Measurements from ENCODE around the gene ITGA2B. TPM values are rescaled to one million over a fixed set of nuclear protein-coding genes. Genes with fewer than 3 reads are reported as not detected.

The ITGA2B gene
- total and polyA plus RNA-seq, 7 experiments from 2014 or later, result 0.43 to 19.7 (median 0.67) TPM; not detected in 2

DNA sequence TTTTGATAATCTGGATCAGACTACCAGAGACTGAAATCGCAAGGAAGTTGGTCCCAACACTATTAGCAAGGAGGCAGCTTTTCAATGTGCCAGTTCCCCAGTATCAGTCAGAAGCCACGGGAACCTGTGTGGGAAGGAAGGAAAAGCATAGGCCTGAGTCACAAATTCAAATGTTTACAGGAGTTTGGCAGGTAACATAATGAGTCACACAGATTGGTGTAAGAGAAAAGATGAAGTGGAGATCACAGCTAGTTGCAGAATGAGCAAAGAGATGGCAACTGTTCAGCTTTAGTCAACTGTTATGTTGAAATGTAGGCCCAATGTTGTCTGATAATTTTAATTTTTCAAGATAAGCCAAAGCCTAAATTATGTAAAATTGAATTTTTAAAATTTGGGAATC is 28.1 kb upstream of the ITGA2B start:
- no peak for ATAC-seq
- Histone ChIP-seq H3K36me3 (ENCODE audit: control insufficient read depth in 2 of 3, insufficient read depth in 3 of 3, low read length in 3 of 3) (peaks cover 0 to 38% (median 0%) of the 10 kb centered on the region in 3 experiments), H3K27me3 (ENCODE audit: control insufficient read depth in 2 of 2, insufficient read depth in 2 of 2, low read length in 2 of 2) (no peaks in the 10 kb centered on the region), H3K4me1 (ENCODE audit: control insufficient read depth in 2 of 2, insufficient read depth in 2 of 2, low read length in 2 of 2) (no peaks in the 10 kb centered on the region), H3K27ac (ENCODE audit: low read depth, low read length) (no peak overlapping the region), H3K9me3 (ENCODE audit: control insufficient read depth in 2 of 3, low read length in 3 of 3) (no peaks in the 10 kb centered on the region), H3K4me3 (ENCODE audit: low read length) (no peak overlapping the region)
- H3K27me3 Mint-ChIP-seq, result no peaks in the 10 kb centered on the region
- no peak for DNase-seq
- peaks cover 0 to 11% (median 4%) of the 10 kb centered on the region in 7 donors for H3K4me1 Mint-ChIP-seq
- no peaks in the 10 kb centered on the region for H3K9me3 Mint-ChIP-seq
- ChIA-PET CTCF (no interaction called here), POLR2A (no interaction called here)
- intact Hi-C loops (cut with micrococcal nuclease), result no loop called here
- no peak overlapping the region for H3K4me3 Mint-ChIP-seq
- H3K36me3 Mint-ChIP-seq, result peaks cover 0 to 43% (median 13%) of the 10 kb centered on the region in 5 donors
- peak overlapping the region in 1 of 9 donors; percentile 44 for H3K27ac Mint-ChIP-seq

DNA sequence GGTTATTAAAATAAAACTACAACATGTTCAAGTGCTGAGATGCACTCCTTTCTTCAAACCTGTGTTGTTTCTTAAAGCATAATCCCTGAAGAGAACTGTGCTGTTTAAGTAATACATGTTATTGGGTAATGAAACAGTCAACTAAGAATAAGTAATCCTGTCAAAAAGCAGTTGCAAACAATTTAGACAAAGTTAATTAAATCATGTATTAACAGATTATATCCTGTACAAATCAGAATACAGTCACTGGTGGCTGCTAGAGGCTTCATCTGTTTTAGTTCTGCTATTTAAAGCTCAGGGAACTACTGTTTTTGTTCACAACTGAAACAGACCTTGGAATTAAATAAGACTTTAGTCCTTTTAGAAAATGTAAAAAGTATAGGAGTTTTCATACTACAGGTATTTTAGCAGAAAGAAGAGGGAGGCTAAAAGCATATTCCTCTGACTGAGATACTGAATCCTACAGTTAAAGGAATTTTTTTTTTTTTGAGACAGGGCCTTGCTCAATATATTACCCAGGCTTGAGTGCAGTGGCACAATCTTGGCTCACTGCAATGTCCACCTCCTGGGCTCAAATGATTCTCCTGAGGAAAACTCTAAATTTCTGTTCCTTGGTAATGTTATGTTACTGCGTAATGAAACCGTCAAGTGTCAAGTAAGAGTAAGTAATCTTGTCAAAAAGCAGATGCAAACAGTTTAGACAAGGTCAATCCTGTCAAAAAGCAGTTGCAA is 27.3 kb upstream of the ITGA2B start:
- H3K9me3 Mint-ChIP-seq, result no peaks in the 10 kb centered on the region
- intact Hi-C loops (cut with micrococcal nuclease), result no loop called here
- no peak overlapping the region for H3K4me3 Mint-ChIP-seq
- Histone ChIP-seq H3K4me3 (ENCODE audit: low read length) (no peak overlapping the region), H3K4me1 (ENCODE audit: control insufficient read depth in 2 of 2, insufficient read depth in 2 of 2, low read length in 2 of 2) (no peaks in the 10 kb centered on the region), H3K36me3 (ENCODE audit: control insufficient read depth in 2 of 3, insufficient read depth in 3 of 3, low read length in 3 of 3) (peaks cover 0 to 33% (median 0%) of the 10 kb centered on the region in 3 experiments), H3K27ac (ENCODE audit: low read depth, low read length) (no peak overlapping the region), H3K9me3 (ENCODE audit: control insufficient read depth in 2 of 3, low read length in 3 of 3) (no peaks in the 10 kb centered on the region), H3K27me3 (ENCODE audit: control insufficient read depth in 2 of 2, insufficient read depth in 2 of 2, low read length in 2 of 2) (no peaks in the 10 kb centered on the region)
- H3K27me3 Mint-ChIP-seq, result no peaks in the 10 kb centered on the region
- ATAC-seq (no peak), DNase-seq (no peak)
- peaks cover 0 to 43% (median 13%) of the 10 kb centered on the region in 5 donors for H3K36me3 Mint-ChIP-seq
- CTCF ChIA-PET, result no interaction called here
- H3K4me1 Mint-ChIP-seq, result peaks cover 0 to 12% (median 4%) of the 10 kb centered on the region in 7 donors
- H3K27ac Mint-ChIP-seq, result no peak overlapping the region
- POLR2A ChIA-PET, result no interaction called here

DNA sequence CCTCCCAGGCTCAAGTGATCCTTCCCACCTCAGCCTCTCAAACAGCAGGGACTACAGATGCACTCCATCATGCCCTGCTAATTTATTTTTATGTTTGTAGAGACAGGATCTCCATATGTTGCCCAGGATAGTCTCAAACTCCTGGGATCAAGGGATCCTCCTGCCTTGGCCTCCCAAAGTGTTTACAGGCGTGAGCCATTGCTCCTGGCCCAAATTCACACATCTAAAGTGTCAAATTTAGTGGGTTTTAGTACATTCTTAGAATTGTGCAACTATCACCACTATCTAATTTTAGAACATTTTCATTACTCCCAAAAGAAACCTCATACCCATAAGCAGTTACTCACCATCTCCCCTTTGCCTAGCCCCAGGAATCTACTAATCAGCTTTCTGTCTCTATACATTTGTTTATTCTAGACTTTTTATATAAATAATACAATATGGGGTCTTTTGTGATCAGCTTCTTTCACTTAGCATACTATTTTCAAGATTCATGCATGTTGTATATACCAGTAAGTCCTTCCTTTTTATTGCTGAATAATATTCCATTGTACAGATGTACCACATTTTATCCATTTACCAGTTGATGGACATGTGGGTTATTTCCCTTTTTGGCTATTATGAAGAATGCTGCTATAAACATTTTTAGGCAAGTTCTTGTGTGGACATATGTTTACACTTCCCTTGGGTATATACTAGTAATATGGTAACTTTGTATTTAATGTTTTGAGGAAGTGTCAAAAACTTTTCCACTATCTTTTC is 25.1 kb upstream of the ITGA2B start:
- peaks cover 0 to 37% (median 10%) of the 10 kb centered on the region in 5 donors for H3K36me3 Mint-ChIP-seq
- Histone ChIP-seq H3K4me1 (ENCODE audit: control insufficient read depth in 2 of 2, insufficient read depth in 2 of 2, low read length in 2 of 2) (no peaks in the 10 kb centered on the region), H3K27ac (ENCODE audit: low read depth, low read length) (no peak overlapping the region), H3K4me3 (ENCODE audit: low read length) (no peak overlapping the region), H3K27me3 (ENCODE audit: control insufficient read depth in 2 of 2, insufficient read depth in 2 of 2, low read length in 2 of 2) (no peaks in the 10 kb centered on the region), H3K9me3 (ENCODE audit: control insufficient read depth in 2 of 3, low read length in 3 of 3) (no peaks in the 10 kb centered on the region), H3K36me3 (ENCODE audit: control insufficient read depth in 2 of 3, insufficient read depth in 3 of 3, low read length in 3 of 3) (peaks cover 0 to 32% (median 0%) of the 10 kb centered on the region in 3 experiments)
- DNase-seq (no peak), ATAC-seq (no peak)
- CTCF ChIA-PET, result no interaction called here
- H3K4me3 Mint-ChIP-seq, result no peak overlapping the region
- POLR2A ChIA-PET, result no interaction called here
- peaks cover 0 to 7% (median 0%) of the 10 kb centered on the region in 7 donors for H3K4me1 Mint-ChIP-seq
- H3K9me3 Mint-ChIP-seq, result no peaks in the 10 kb centered on the region
- H3K27me3 Mint-ChIP-seq, result no peaks in the 10 kb centered on the region
- peak overlapping the region in 1 of 9 donors; percentile 28 for H3K27ac Mint-ChIP-seq
- intact Hi-C loops (cut with micrococcal nuclease), result no loop called here

DNA sequence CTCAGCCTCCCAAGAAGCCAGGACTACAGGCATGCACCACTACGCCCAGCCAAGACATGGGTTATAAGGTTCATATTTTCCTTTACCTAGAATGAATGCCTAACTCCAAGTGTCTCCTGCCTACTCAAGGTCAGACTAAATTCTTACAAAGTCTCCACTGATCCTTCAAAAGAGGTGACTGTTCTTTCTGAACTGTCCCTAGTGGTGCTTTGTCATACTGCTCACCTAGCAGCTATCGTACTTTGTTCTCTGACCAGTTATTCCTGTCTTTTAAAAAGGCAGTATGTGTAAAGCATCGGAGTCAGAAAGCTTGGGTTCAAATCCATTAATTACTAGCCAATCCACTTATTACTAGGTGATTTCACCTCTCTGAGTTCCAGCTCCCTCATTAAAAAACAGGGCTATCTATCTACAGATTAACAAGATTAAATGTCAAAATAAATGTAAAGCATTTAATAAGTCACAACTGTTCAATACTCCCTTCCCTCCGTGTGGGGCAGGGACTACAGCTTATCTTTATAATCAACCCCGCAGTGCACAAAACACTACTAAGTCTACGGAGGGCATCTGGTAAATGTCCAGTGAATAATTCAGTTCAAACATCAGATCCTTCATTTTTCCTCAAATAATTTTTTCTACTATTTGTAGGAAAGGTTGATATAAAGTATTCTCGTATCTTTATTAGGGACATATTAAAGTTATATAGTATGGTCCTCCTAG is 20.0 kb upstream of the ITGA2B start:
- no peaks in the 10 kb centered on the region for H3K9me3 Mint-ChIP-seq
- intact Hi-C loops (cut with micrococcal nuclease), result no loop called here
- CTCF ChIA-PET, result no interaction called here
- Histone ChIP-seq H3K9me3 (ENCODE audit: control insufficient read depth in 2 of 3, low read length in 3 of 3) (no peaks in the 10 kb centered on the region), H3K4me1 (ENCODE audit: control insufficient read depth in 2 of 2, insufficient read depth in 2 of 2, low read length in 2 of 2) (no peaks in the 10 kb centered on the region), H3K27ac (ENCODE audit: low read depth, low read length) (no peak overlapping the region), H3K27me3 (ENCODE audit: control insufficient read depth in 2 of 2, insufficient read depth in 2 of 2, low read length in 2 of 2) (no peaks in the 10 kb centered on the region), H3K4me3 (ENCODE audit: low read length) (no peak overlapping the region), H3K36me3 (ENCODE audit: control insufficient read depth in 2 of 3, insufficient read depth in 3 of 3, low read length in 3 of 3) (peaks cover 0 to 15% (median 0%) of the 10 kb centered on the region in 3 experiments)
- H3K4me1 Mint-ChIP-seq, result peaks cover 0 to 6% (median 0%) of the 10 kb centered on the region in 7 donors
- no peaks in the 10 kb centered on the region for H3K27me3 Mint-ChIP-seq
- H3K4me3 Mint-ChIP-seq, result no peak overlapping the region
- no peak overlapping the region for H3K27ac Mint-ChIP-seq
- peaks cover 0 to 19% (median 7%) of the 10 kb centered on the region in 5 donors for H3K36me3 Mint-ChIP-seq
- POLR2A ChIA-PET, result no interaction called here
- ATAC-seq (no peak), DNase-seq (no peak)

DNA sequence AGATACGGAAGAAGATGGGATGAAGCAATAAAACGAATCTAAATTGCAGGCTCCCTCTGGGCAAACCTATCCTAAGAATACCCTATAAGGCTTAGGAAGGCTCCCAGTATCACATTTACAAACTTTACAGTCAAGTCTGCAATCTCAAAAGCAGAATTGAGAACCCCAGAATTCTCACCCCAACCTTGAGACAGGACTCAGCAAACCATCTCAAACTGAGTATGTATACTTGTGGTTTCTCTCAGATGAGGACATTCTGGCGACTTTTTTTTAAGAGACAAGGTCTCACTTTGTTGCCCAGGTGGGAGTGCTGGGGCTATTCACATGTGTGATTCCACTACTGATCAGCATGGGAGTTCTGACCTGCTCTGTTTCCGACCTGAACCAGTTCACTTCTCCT is 19.3 kb upstream of the ITGA2B start:
- no peak for ATAC-seq
- Mint-ChIP-seq H3K9me3 (no peaks in the 10 kb centered on the region), H3K36me3 (peaks cover 0 to 17% (median 7%) of the 10 kb centered on the region in 5 donors), H3K4me3 (no peak overlapping the region), H3K4me1 (peaks cover 0 to 4% (median 0%) of the 10 kb centered on the region in 7 donors), H3K27me3 (no peaks in the 10 kb centered on the region), H3K27ac (no peak overlapping the region)
- ChIA-PET CTCF (no interaction called here), POLR2A (no interaction called here)
- intact Hi-C loops (cut with micrococcal nuclease), result no loop called here
- H3K27ac ChIP-seq (ENCODE audit: low read depth, low read length), result no peak overlapping the region
- DNase-seq, result no peak
- H3K36me3 ChIP-seq (ENCODE audit: control insufficient read depth in 2 of 3, insufficient read depth in 3 of 3, low read length in 3 of 3), result peaks cover 0 to 19% (median 4%) of the 10 kb centered on the region in 3 experiments
- no peak overlapping the region for H3K4me3 ChIP-seq (ENCODE audit: low read length)
- no peaks in the 10 kb centered on the region for H3K4me1 ChIP-seq (ENCODE audit: control insufficient read depth in 2 of 2, insufficient read depth in 2 of 2, low read length in 2 of 2)
- H3K27me3 ChIP-seq (ENCODE audit: control insufficient read depth in 2 of 2, insufficient read depth in 2 of 2, low read length in 2 of 2), result no peaks in the 10 kb centered on the region
- no peaks in the 10 kb centered on the region for H3K9me3 ChIP-seq (ENCODE audit: control insufficient read depth in 2 of 3, low read length in 3 of 3)

DNA sequence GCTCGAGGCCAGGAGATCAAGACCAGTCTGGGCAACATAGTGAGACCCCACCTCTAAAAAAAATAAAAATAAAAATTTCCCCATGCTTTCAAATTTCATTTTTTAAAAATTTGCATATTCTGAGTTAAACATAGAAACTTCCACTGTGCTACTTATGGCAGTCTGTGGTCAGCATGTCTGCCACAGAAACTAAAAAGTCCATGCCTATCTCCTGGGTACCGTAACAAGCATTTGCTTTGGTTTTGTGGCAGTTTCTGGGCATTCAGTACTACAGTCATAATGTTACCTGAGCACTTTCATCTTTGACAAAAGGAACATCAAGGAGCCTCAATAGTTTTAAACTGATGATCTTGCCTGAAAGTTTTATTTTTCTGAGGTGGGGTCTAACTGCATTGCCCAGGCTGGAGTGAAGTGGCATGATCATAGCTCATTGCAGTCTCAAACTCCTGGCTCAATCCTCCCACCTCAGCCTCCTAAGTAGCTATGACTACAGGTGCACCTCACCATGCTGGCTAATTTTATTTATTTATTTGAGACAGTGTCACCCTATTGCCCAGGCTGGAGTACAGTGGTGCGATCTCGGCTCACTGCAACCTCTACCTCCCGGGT is 13.2 kb upstream of the ITGA2B start:
- Mint-ChIP-seq H3K4me3 (no peak overlapping the region), H3K4me1 (peaks cover 0 to 6% (median 0%) of the 10 kb centered on the region in 7 donors), H3K27ac (no peak overlapping the region), H3K27me3 (no peaks in the 10 kb centered on the region), H3K9me3 (no peaks in the 10 kb centered on the region), H3K36me3 (peaks cover 9 to 52% (median 21%) of the 10 kb centered on the region in 5 donors)
- no peaks in the 10 kb centered on the region for H3K27me3 ChIP-seq (ENCODE audit: control insufficient read depth in 2 of 2, insufficient read depth in 2 of 2, low read length in 2 of 2)
- ATAC-seq (no peak), DNase-seq (no peak)
- CTCF ChIA-PET, result no interaction called here
- no peaks in the 10 kb centered on the region for H3K9me3 ChIP-seq (ENCODE audit: control insufficient read depth in 2 of 3, low read length in 3 of 3)
- H3K4me3 ChIP-seq (ENCODE audit: low read length), result no peak overlapping the region
- peaks cover 12 to 62% (median 13%) of the 10 kb centered on the region in 3 experiments for H3K36me3 ChIP-seq (ENCODE audit: control insufficient read depth in 2 of 3, insufficient read depth in 3 of 3, low read length in 3 of 3)
- H3K27ac ChIP-seq (ENCODE audit: low read depth, low read length), result no peak overlapping the region
- POLR2A ChIA-PET, result no interaction called here
- intact Hi-C loops (cut with micrococcal nuclease), result no loop called here
- no peaks in the 10 kb centered on the region for H3K4me1 ChIP-seq (ENCODE audit: control insufficient read depth in 2 of 2, insufficient read depth in 2 of 2, low read length in 2 of 2)
